GM10266 (cell line): ENCODE data around the gene IYD.
A peak's percentile ranks its signal among the peaks of the same experiment; 100 is the strongest.

ENCODE experiments used
- DNase-seq: peaks from one replicate; pipeline ENCODE4 v3.0.0; 2012; ENCODE audit errors: extremely low spot score
- CTCF ChIP-seq: IDR thresholded peaks from 2 replicates; pipeline ENCODE4 v1.5.1; 2012; ENCODE audit warnings: mild to moderate bottlenecking, low read depth; ENCODE audit not compliant: control insufficient read depth, insufficient read depth; ENCODE audit errors: missing control alignments

The IYD gene

GRCh38 chr6:150327117-150327774 lies 41.6 kb upstream of the IYD start:
- no peak for TF ChIP-seq CTCF
- no peak for DNase-seq

GRCh38 chr6:150328744-150329405 lies 39.9 kb upstream of the IYD start:
- no peak for TF ChIP-seq CTCF
- no peak for DNase-seq

- no peak for DNase-seq
- no peak for TF ChIP-seq CTCF
These were observed 37.5 kb upstream of the IYD start for GRCh38 chr6:150331344-150331743.

GRCh38 chr6:150332939-150333584 lies 35.8 kb upstream of the IYD start:
- no peak for DNase-seq
- no peak for TF ChIP-seq CTCF

- no peak for DNase-seq
- TF ChIP-seq CTCF = no peak
These were observed 35.2 kb upstream of the IYD start for GRCh38 chr6:150333585-150333941.

GRCh38 chr6:150334790-150335783 lies 33.7 kb upstream of the IYD start:
- peak; percentile 37 for DNase-seq
- TF ChIP-seq CTCF = peak; percentile 68
